ENCODE data around the gene CBY2.

The CBY2 gene

DNA sequence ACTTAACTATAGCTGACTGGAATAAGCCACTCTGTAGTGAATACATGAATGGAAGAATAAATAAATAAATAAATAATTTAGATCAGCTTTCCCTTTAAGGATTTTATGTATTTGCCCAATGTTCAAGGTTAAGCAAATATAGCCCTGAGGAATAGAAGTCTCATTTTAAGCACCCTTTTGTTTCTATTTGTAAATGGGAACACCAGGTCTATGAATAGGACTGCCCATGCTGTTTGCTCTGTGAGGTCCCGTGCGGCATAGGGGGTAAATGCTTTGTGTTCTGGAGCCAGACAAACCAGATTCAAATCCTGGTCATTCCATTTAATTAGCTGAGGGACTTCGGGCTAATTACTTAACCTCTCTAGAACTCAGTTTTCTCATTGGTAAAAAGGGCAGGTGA, 29.3 kb downstream of the CBY2 start:
- ChIA-PET POLR2A (no interaction called here), CTCF (no interaction called here)
- TF ChIP-seq ZNF384 (IDR thresholded peaks at IDR 0.05) (no peak), NFRKB (IDR thresholded peaks at IDR 0.05) (no peak), ARNT (IDR thresholded peaks at IDR 0.05) (no peak), HDGF (IDR thresholded peaks at IDR 0.05; ENCODE audit: borderline replicate concordance) (no peak)
- no peak for DNase-seq (ENCODE audit: extremely low spot score)

GRCh38 chr13:45732916-45733315, 30.8 kb downstream of the CBY2 start:
- no peak for DNase-seq (ENCODE audit: extremely low spot score)
- CTCF ChIA-PET: no interaction called here
- POLR2A ChIA-PET: no interaction called here
- TF ChIP-seq PKNOX1 (IDR thresholded peaks at IDR 0.05) (no peak), TARDBP (IDR thresholded peaks at IDR 0.05) (no peak), ZNF384 (IDR thresholded peaks at IDR 0.05) (no peak), ELF4 (IDR thresholded peaks at IDR 0.05) (no peak), FOXA1 (IDR thresholded peaks at IDR 0.05) (no peak), FOXK2 (IDR thresholded peaks at IDR 0.05) (no peak), SP1 (IDR thresholded peaks at IDR 0.05) (no peak), L3MBTL2 (conservative IDR thresholded peaks at IDR 0.05) (no peak), SUZ12 (IDR thresholded peaks at IDR 0.05) (no peak), NFRKB (IDR thresholded peaks at IDR 0.05) (no peak), BHLHE40 (IDR thresholded peaks at IDR 0.05; ENCODE audit: borderline replicate concordance) (no peak), CTBP1 (IDR thresholded peaks at IDR 0.05; ENCODE audit: borderline replicate concordance) (no peak), FOXM1 (IDR thresholded peaks at IDR 0.05; ENCODE audit: borderline replicate concordance) (no peak), LEF1 (IDR thresholded peaks at IDR 0.05; ENCODE audit: borderline replicate concordance) (no peak), ARNT (IDR thresholded peaks at IDR 0.05) (no peak), HDGF (IDR thresholded peaks at IDR 0.05; ENCODE audit: borderline replicate concordance) (no peak)

DNA sequence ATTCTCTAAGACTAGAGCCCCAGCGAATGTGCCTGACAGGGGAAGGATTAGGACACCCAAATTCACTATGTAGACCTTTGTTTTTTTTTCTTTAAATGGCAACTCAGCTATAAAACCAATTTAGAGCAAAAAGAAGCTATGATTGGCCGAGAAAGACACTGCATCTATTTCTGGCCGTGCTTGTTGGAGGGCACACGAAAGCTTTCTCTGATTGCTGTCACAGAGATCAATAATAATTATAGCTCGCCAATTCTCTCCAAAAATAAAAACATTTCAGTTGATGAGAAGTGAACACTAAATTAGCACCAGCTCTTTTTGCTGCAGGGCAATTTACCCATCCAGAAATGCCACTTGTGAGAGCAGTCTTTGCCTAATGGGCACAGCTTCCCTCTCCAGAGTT, 31.2 kb downstream of the CBY2 start:
- ChIA-PET POLR2A (no interaction called here), CTCF (interaction anchor here (0.6 kb wide), 1 partner anchor 345 kb away, joined by 3 read pairs; no protein-coding TSS in a partner anchor)
- no peak for TF ChIP-seq SP1 (IDR thresholded peaks at IDR 0.05)
- no peak for TF ChIP-seq FOXK2 (IDR thresholded peaks at IDR 0.05)
- no peak for TF ChIP-seq TARDBP (IDR thresholded peaks at IDR 0.05)
- TF ChIP-seq ARNT (IDR thresholded peaks at IDR 0.05): no peak
- no peak for TF ChIP-seq FOXA1 (IDR thresholded peaks at IDR 0.05)
- TF ChIP-seq SUZ12 (IDR thresholded peaks at IDR 0.05): no peak
- no peak for TF ChIP-seq PKNOX1 (IDR thresholded peaks at IDR 0.05)
- no peak for TF ChIP-seq BHLHE40 (IDR thresholded peaks at IDR 0.05; ENCODE audit: borderline replicate concordance)
- TF ChIP-seq HDGF (IDR thresholded peaks at IDR 0.05; ENCODE audit: borderline replicate concordance): no peak
- no peak for TF ChIP-seq ELF4 (IDR thresholded peaks at IDR 0.05)
- DNase-seq (ENCODE audit: extremely low spot score): no peak

DNA sequence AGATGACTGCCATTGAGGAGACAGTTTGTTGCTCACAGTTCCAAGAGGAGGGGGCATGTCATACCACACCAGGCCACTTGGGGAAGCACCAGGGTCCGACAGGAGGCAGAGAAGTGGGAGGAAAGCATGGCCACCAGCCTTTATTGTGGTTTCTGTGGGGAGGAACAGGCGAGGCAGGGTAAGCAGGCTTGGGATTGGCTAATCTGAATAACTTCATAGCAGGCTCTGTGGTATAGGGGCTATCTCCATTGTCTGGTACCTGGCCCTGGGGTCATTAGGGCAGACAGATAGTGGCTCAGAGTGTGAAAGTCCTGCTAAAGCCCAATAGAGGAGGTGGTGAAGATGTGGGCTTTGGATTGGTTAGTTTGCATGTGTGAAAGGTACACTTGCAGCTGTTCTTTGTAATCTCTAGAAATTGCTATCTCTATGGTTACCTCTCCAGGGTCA, 35.5 kb downstream of the CBY2 start:
- TF ChIP-seq TARDBP (IDR thresholded peaks at IDR 0.05) (no peak), NFRKB (IDR thresholded peaks at IDR 0.05) (no peak), FOXM1 (IDR thresholded peaks at IDR 0.05; ENCODE audit: borderline replicate concordance) (no peak), ARNT (IDR thresholded peaks at IDR 0.05) (no peak), CTBP1 (IDR thresholded peaks at IDR 0.05; ENCODE audit: borderline replicate concordance) (no peak), ZNF384 (IDR thresholded peaks at IDR 0.05) (no peak), HDGF (IDR thresholded peaks at IDR 0.05; ENCODE audit: borderline replicate concordance) (no peak), ELF4 (IDR thresholded peaks at IDR 0.05) (no peak), L3MBTL2 (conservative IDR thresholded peaks at IDR 0.05) (no peak), PKNOX1 (IDR thresholded peaks at IDR 0.05) (no peak)
- POLR2A ChIA-PET: no interaction called here
- CTCF ChIA-PET: no interaction called here
- DNase-seq (ENCODE audit: extremely low spot score): peak; percentile 23

DNA sequence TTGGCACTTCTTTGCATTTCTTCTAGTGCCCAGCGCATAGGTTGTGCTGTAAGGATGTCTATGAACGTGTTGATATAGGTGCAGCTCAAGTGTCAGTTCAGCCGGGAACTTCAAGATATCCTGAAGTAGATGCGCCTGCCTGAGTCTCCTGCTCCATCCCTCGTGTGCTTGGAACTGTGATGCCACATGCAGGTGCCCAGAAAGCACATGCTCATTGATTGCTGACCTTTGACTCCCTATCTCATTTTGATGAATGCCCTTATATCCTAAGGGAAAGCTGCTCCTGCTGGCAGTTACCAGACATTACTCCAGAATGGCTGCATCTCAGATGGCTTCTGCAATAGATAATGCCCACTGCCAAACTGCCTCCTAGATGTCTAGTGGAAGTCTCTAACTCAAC, 40.9 kb downstream of the CBY2 start:
- POLR2A ChIA-PET: no interaction called here
- no peak for TF ChIP-seq PKNOX1 (IDR thresholded peaks at IDR 0.05)
- no peak for TF ChIP-seq BHLHE40 (IDR thresholded peaks at IDR 0.05; ENCODE audit: borderline replicate concordance)
- TF ChIP-seq LEF1 (IDR thresholded peaks at IDR 0.05; ENCODE audit: borderline replicate concordance): no peak
- no peak for TF ChIP-seq HDGF (IDR thresholded peaks at IDR 0.05; ENCODE audit: borderline replicate concordance)
- no peak for DNase-seq (ENCODE audit: extremely low spot score)
- CTCF ChIA-PET: no interaction called here

GRCh38 chr13:45744979-45745378, 42.9 kb downstream of the CBY2 start:
- DNase-seq (ENCODE audit: extremely low spot score): no peak
- TF ChIP-seq FOXM1 (IDR thresholded peaks at IDR 0.05; ENCODE audit: borderline replicate concordance): no peak
- no peak for TF ChIP-seq HDGF (IDR thresholded peaks at IDR 0.05; ENCODE audit: borderline replicate concordance)
- TF ChIP-seq BHLHE40 (IDR thresholded peaks at IDR 0.05; ENCODE audit: borderline replicate concordance): no peak
- TF ChIP-seq PKNOX1 (IDR thresholded peaks at IDR 0.05): no peak
- TF ChIP-seq ELF4 (IDR thresholded peaks at IDR 0.05): no peak
- no peak for TF ChIP-seq ARNT (IDR thresholded peaks at IDR 0.05)
- no peak for TF ChIP-seq CTBP1 (IDR thresholded peaks at IDR 0.05; ENCODE audit: borderline replicate concordance)
- no peak for TF ChIP-seq SP1 (IDR thresholded peaks at IDR 0.05)
- TF ChIP-seq NFRKB (IDR thresholded peaks at IDR 0.05): no peak
- TF ChIP-seq TARDBP (IDR thresholded peaks at IDR 0.05): no peak
- TF ChIP-seq ZNF384 (IDR thresholded peaks at IDR 0.05): no peak
- no peak for TF ChIP-seq L3MBTL2 (conservative IDR thresholded peaks at IDR 0.05)
- TF ChIP-seq LEF1 (IDR thresholded peaks at IDR 0.05; ENCODE audit: borderline replicate concordance): no peak
- no peak for TF ChIP-seq FOXK2 (IDR thresholded peaks at IDR 0.05)
- ChIA-PET POLR2A (no interaction called here), CTCF (no interaction called here)

Measured in HEK293T (cell line).